Upper lobe of left lung (tissue), 4 donors: ENCODE measurements around the gene SDK1.

Experiments
- CTCF ChIP-seq, 6 experiments: fragments of 450-650 bp in 4 of 6; fragments of 200-600 bp in 2 of 6; sonication (generic) in 2 of 6; IDR thresholded peaks; one replicate each; pipeline ENCODE4 v1.5.1; 2016 to 2019; ENCODE audit warnings: antibody characterized with exemption in 6 of 6
- POLR2A ChIP-seq, 4 donors: fragments of 450-650 bp; IDR thresholded peaks; one replicate each; pipeline ENCODE4 v1.5.1; 2016 to 2017; ENCODE audit warnings: antibody characterized with exemption in 4 of 4, mild to moderate bottlenecking in 2 of 4
- POLR2AphosphoS5 ChIP-seq, 2 donors: sonication (generic); formaldehyde crosslinking; IDR thresholded peaks; one replicate each; pipeline ENCODE4 v1.5.1; 2017; ENCODE audit warnings: antibody characterized with exemption in 2 of 2

- no peak for TF ChIP-seq POLR2A (IDR thresholded peaks at IDR 0.05)
- no peak for TF ChIP-seq POLR2AphosphoS5 (IDR thresholded peaks at IDR 0.05)
- TF ChIP-seq CTCF (IDR thresholded peaks at IDR 0.05): no peak
These were observed 611.2 kb downstream of the SDK1 start for GRCh38 chr7:3912291-3912690.
